Measurements from ENCODE around the gene DUSP2.
A peak's percentile ranks its signal among the peaks of the same experiment; 100 is the strongest.

DUSP2 gene

GRCh38 chr2:96129528-96130120, 15.6 kb downstream of the DUSP2 start:
- Histone ChIP-seq H2BK15ac (ENCODE audit: low read depth, poor library complexity, severe bottlenecking) (no peak overlapping the region), H2AFZ (ENCODE audit: low read depth, low read length) (no peak overlapping the region), H3K14ac (ENCODE audit: low read length in 2 of 2) (no peak overlapping the region), H3K27ac (ENCODE audit: low read length, poor library complexity, severe bottlenecking) (no peak overlapping the region), H4K8ac (ENCODE audit: low read length) (no peak overlapping the region), H3K23ac (ENCODE audit: low read length in 2 of 2) (no peak overlapping the region), H3K18ac (ENCODE audit: low read depth in 1 of 2, low read length in 2 of 2) (no peak overlapping the region), H4K91ac (ENCODE audit: low read length) (no peak overlapping the region), H2BK12ac (ENCODE audit: low read length in 2 of 2) (no peak overlapping the region), H2BK5ac (ENCODE audit: low read depth, low read length, poor library complexity, severe bottlenecking) (no peak overlapping the region), H3K4ac (ENCODE audit: low read depth in 1 of 2, low read length in 2 of 2) (no peak overlapping the region), H3K4me2 (ENCODE audit: low read length, poor library complexity, severe bottlenecking) (no peak overlapping the region), H3K27me3 (ENCODE audit: control insufficient read depth in 1 of 2, insufficient read depth in 1 of 2, low read length in 2 of 2) (peaks cover 53 to 84% of the 10 kb centered on the region in 2 experiments), H3K9me3 (ENCODE audit: control insufficient read depth, low read length) (no peaks in the 10 kb centered on the region), H2AK5ac (ENCODE audit: low read length, severe bottlenecking) (no peak overlapping the region), H3K79me1 (replicated peaks; ENCODE audit: low read length, poor library complexity, severe bottlenecking) (no peaks in the 10 kb centered on the region), H3K4me3 (ENCODE audit: insufficient read depth in 1 of 2, low read depth in 1 of 2, low read length in 2 of 2) (no peak overlapping the region), H2BK120ac (ENCODE audit: low read depth, low read length) (no peak overlapping the region), H3K4me1 (ENCODE audit: control insufficient read depth, insufficient read depth, low read depth, low read length) (peaks cover 2% of the 10 kb centered on the region), H3K9ac (ENCODE audit: low read length) (no peak overlapping the region), H3K36me3 (ENCODE audit: control insufficient read depth in 1 of 2, insufficient read depth in 2 of 2, low read depth in 1 of 2, low read length in 2 of 2) (no peaks in the 10 kb centered on the region)
- WGBS = 83% methylated on average over 15 of the region's 16 CpGs
- DNase-seq = no peak

GRCh38 chr2:96128456-96128855, 16.8 kb downstream of the DUSP2 start:
- H2AFZ ChIP-seq (ENCODE audit: low read depth, low read length) = no peak overlapping the region
- H3K27ac ChIP-seq (ENCODE audit: low read length, poor library complexity, severe bottlenecking) = no peak overlapping the region
- H3K27me3 ChIP-seq (ENCODE audit: control insufficient read depth in 1 of 2, insufficient read depth in 1 of 2, low read length in 2 of 2) = peaks cover 55 to 84% of the 10 kb centered on the region in 2 experiments
- no peak overlapping the region for H2BK12ac ChIP-seq (ENCODE audit: low read length in 2 of 2)
- no peak overlapping the region for H2BK120ac ChIP-seq (ENCODE audit: low read depth, low read length)
- no peak overlapping the region for H2BK15ac ChIP-seq (ENCODE audit: low read depth, poor library complexity, severe bottlenecking)
- no peak overlapping the region for H3K18ac ChIP-seq (ENCODE audit: low read depth in 1 of 2, low read length in 2 of 2)
- H3K4ac ChIP-seq (ENCODE audit: low read depth in 1 of 2, low read length in 2 of 2) = no peak overlapping the region
- no peak overlapping the region for H2AK5ac ChIP-seq (ENCODE audit: low read length, severe bottlenecking)
- H3K9me3 ChIP-seq (ENCODE audit: control insufficient read depth, low read length) = no peaks in the 10 kb centered on the region
- no peak overlapping the region for H4K91ac ChIP-seq (ENCODE audit: low read length)
- peaks cover 2% of the 10 kb centered on the region for H3K4me1 ChIP-seq (ENCODE audit: control insufficient read depth, insufficient read depth, low read depth, low read length)
- H4K8ac ChIP-seq (ENCODE audit: low read length) = no peak overlapping the region
- no peak overlapping the region for H3K9ac ChIP-seq (ENCODE audit: low read length)
- no peak overlapping the region for H3K4me2 ChIP-seq (ENCODE audit: low read length, poor library complexity, severe bottlenecking)
- DNase-seq = no peak
- no peaks in the 10 kb centered on the region for H3K36me3 ChIP-seq (ENCODE audit: control insufficient read depth in 1 of 2, insufficient read depth in 2 of 2, low read depth in 1 of 2, low read length in 2 of 2)
- no peak overlapping the region for H3K23ac ChIP-seq (ENCODE audit: low read length in 2 of 2)
- no peaks in the 10 kb centered on the region for H3K79me1 ChIP-seq (replicated peaks; ENCODE audit: low read length, poor library complexity, severe bottlenecking)
- H3K4me3 ChIP-seq (ENCODE audit: insufficient read depth in 1 of 2, low read depth in 1 of 2, low read length in 2 of 2) = no peak overlapping the region
- no peak overlapping the region for H2BK5ac ChIP-seq (ENCODE audit: low read depth, low read length, poor library complexity, severe bottlenecking)
- WGBS = 86% methylated on average over 5 of the region's 6 CpGs
- no peak overlapping the region for H3K14ac ChIP-seq (ENCODE audit: low read length in 2 of 2)

GRCh38 chr2:96124406-96125265, 20.6 kb downstream of the DUSP2 start:
- DNase-seq = no peak
- Histone ChIP-seq H3K36me3 (ENCODE audit: control insufficient read depth in 1 of 2, insufficient read depth in 2 of 2, low read depth in 1 of 2, low read length in 2 of 2) (no peaks in the 10 kb centered on the region), H4K8ac (ENCODE audit: low read length) (no peak overlapping the region), H3K79me1 (replicated peaks; ENCODE audit: low read length, poor library complexity, severe bottlenecking) (no peaks in the 10 kb centered on the region), H2BK5ac (ENCODE audit: low read depth, low read length, poor library complexity, severe bottlenecking) (no peak overlapping the region), H3K27ac (ENCODE audit: low read length, poor library complexity, severe bottlenecking) (no peak overlapping the region), H3K9ac (ENCODE audit: low read length) (no peak overlapping the region), H3K23ac (ENCODE audit: low read length in 2 of 2) (no peak overlapping the region), H4K91ac (ENCODE audit: low read length) (no peak overlapping the region), H3K9me3 (ENCODE audit: control insufficient read depth, low read length) (no peaks in the 10 kb centered on the region), H3K4me2 (ENCODE audit: low read length, poor library complexity, severe bottlenecking) (no peak overlapping the region), H3K4me3 (ENCODE audit: insufficient read depth in 1 of 2, low read depth in 1 of 2, low read length in 2 of 2) (peak overlapping the region in 1 of 2 experiments; percentile 15), H3K27me3 (ENCODE audit: control insufficient read depth in 1 of 2, insufficient read depth in 1 of 2, low read length in 2 of 2) (peaks cover 63 to 88% of the 10 kb centered on the region in 2 experiments), H2BK12ac (ENCODE audit: low read length in 2 of 2) (no peak overlapping the region), H2AFZ (ENCODE audit: low read depth, low read length) (no peak overlapping the region), H3K4me1 (ENCODE audit: control insufficient read depth, insufficient read depth, low read depth, low read length) (no peaks in the 10 kb centered on the region), H2BK15ac (ENCODE audit: low read depth, poor library complexity, severe bottlenecking) (no peak overlapping the region), H3K4ac (ENCODE audit: low read depth in 1 of 2, low read length in 2 of 2) (no peak overlapping the region), H2BK120ac (ENCODE audit: low read depth, low read length) (no peak overlapping the region), H2AK5ac (ENCODE audit: low read length, severe bottlenecking) (no peak overlapping the region), H3K14ac (ENCODE audit: low read length in 2 of 2) (peak overlapping the region in 1 of 2 experiments; percentile 39), H3K18ac (ENCODE audit: low read depth in 1 of 2, low read length in 2 of 2) (no peak overlapping the region)
- WGBS = 88% methylated on average over 14 of the region's 14 CpGs

- no peak overlapping the region for H4K91ac ChIP-seq (ENCODE audit: low read length)
- no peak overlapping the region for H2BK12ac ChIP-seq (ENCODE audit: low read length in 2 of 2)
- no peak overlapping the region for H2AFZ ChIP-seq (ENCODE audit: low read depth, low read length)
- no peak overlapping the region for H2AK5ac ChIP-seq (ENCODE audit: low read length, severe bottlenecking)
- no peak for DNase-seq
- no peak overlapping the region for H3K4me3 ChIP-seq (ENCODE audit: insufficient read depth in 1 of 2, low read depth in 1 of 2, low read length in 2 of 2)
- H3K14ac ChIP-seq (ENCODE audit: low read length in 2 of 2) = no peak overlapping the region
- H2BK120ac ChIP-seq (ENCODE audit: low read depth, low read length) = no peak overlapping the region
- H3K4ac ChIP-seq (ENCODE audit: low read depth in 1 of 2, low read length in 2 of 2) = no peak overlapping the region
- 91% methylated on average over 11 of the region's 11 CpGs for WGBS
- no peak overlapping the region for H2BK5ac ChIP-seq (ENCODE audit: low read depth, low read length, poor library complexity, severe bottlenecking)
- H3K4me1 ChIP-seq (ENCODE audit: control insufficient read depth, insufficient read depth, low read depth, low read length) = no peaks in the 10 kb centered on the region
- no peak overlapping the region for H3K23ac ChIP-seq (ENCODE audit: low read length in 2 of 2)
- H4K8ac ChIP-seq (ENCODE audit: low read length) = no peak overlapping the region
- H3K4me2 ChIP-seq (ENCODE audit: low read length, poor library complexity, severe bottlenecking) = no peak overlapping the region
- H3K9ac ChIP-seq (ENCODE audit: low read length) = no peak overlapping the region
- H3K36me3 ChIP-seq (ENCODE audit: control insufficient read depth in 1 of 2, insufficient read depth in 2 of 2, low read depth in 1 of 2, low read length in 2 of 2) = no peaks in the 10 kb centered on the region
- no peak overlapping the region for H3K18ac ChIP-seq (ENCODE audit: low read depth in 1 of 2, low read length in 2 of 2)
- H3K79me1 ChIP-seq (replicated peaks; ENCODE audit: low read length, poor library complexity, severe bottlenecking) = no peaks in the 10 kb centered on the region
- no peak overlapping the region for H2BK15ac ChIP-seq (ENCODE audit: low read depth, poor library complexity, severe bottlenecking)
- H3K27ac ChIP-seq (ENCODE audit: low read length, poor library complexity, severe bottlenecking) = no peak overlapping the region
- peaks cover 67 to 89% of the 10 kb centered on the region in 2 experiments for H3K27me3 ChIP-seq (ENCODE audit: control insufficient read depth in 1 of 2, insufficient read depth in 1 of 2, low read length in 2 of 2)
- H3K9me3 ChIP-seq (ENCODE audit: control insufficient read depth, low read length) = no peaks in the 10 kb centered on the region
Observed at GRCh38 chr2:96123936-96124335, 21.3 kb downstream of the DUSP2 start.

Data from mesenchymal stem cell (in vitro differentiated cells and primary cell).